ENCODE measurements around the gene CREB3L2.
"Not testable (repeated sequence)": the region's sequence is repeated elsewhere in the genome, so short reads cannot be mapped to it uniquely, and the experiment has no call there.

The CREB3L2 gene, protein sequence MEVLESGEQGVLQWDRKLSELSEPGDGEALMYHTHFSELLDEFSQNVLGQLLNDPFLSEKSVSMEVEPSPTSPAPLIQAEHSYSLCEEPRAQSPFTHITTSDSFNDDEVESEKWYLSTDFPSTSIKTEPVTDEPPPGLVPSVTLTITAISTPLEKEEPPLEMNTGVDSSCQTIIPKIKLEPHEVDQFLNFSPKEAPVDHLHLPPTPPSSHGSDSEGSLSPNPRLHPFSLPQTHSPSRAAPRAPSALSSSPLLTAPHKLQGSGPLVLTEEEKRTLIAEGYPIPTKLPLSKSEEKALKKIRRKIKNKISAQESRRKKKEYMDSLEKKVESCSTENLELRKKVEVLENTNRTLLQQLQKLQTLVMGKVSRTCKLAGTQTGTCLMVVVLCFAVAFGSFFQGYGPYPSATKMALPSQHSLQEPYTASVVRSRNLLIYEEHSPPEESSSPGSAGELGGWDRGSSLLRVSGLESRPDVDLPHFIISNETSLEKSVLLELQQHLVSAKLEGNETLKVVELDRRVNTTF

DNA sequence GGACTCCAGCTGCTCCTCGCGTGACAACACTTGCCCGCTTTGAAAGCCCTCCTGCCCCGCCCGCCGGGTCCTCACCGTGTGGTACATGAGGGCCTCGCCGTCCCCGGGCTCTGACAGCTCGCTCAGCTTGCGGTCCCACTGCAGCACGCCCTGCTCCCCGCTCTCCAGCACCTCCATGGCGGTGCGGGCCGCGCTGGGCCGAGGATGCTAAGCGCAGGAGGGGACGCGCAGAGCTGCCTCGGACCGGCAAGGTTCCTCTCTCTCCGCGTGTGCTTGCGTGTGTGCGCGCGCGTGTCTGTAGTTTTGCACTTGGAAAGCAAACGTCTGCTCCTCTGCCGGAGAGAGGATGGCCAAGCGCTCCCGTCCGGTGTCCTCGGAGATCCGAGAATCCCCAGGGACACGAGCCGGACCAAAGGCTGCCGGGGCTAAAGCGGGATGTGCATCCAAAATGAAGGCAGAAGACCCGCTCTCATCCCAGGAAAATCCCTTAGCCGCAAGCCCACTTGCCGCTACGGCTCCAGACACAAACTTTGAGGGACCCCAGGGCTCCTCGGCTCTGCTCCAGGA lies at the start of gene CREB3L2:
TSS of gene CREB3L2 (minus strand) at position 558 of the 567 bp plus-strand sequence. CDS start at position 177, 381 bp downstream.
- DNase-seq = peak; percentile 41

DNA sequence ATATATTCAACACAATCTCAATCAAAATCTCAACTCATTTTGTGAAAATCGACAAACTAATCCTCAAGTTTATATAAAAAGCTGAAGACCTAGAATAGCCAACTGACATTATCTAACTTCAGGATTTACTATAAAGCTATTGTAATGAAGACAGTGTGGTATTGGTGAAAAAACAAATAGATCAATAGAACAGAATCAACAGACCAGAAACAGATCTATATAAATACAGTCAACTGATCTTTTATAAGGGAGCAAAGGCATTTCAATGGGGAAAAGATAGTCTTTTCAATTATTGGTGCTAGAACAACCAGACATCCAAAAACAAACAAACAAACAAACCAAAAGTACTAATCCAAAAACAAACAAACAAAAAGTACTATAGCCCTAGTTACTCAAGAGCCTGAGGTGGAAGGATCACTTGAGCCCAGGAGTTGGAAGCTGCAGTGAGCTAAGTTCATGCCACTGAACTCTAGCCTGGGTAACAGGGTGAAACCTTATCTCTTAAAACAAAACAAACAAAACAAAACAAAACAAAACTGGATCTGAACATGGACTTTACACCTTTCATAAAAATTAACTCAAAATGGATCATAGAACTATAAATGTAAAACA lies 47.7 kb upstream of the CREB3L2 start:
- no peak for DNase-seq

DNA sequence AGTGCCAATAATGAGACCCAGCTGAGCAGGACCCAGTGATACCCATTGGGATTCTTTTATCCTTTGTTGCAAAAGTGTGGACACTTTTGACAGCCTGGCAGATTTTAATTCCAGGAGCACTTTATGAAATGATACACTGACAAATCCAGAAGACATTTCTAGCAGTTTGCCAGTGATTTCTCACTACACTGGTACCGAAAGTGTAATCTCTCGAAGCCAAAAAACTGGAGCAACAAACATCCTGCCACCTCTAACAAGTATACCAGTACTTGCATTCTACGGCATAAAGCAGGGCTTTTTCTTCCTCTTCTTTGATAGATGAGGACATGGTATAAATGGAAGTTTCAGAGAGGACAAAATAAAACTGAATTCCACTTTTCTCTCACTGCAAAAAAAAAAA lies 46.0 kb upstream of the CREB3L2 start:
- no peak for DNase-seq

DNA sequence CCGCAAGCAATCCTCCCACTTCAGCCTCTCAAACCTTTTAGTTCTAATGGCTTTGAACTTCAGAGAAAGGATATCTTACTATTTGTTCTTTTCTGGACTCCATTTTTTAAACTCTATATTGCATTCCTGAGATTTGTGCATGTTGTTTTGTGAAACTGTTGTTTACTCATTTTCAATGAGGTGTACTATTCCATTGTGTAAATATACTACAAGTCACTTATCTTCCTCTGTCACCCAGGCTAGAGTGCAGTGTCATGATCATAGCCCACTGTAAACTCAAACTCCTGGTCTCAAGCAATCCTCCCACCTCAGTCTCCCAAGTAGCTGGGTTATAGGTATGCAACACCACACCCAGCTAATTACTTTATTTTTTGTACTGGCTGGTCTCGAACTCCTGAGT lies 43.0 kb upstream of the CREB3L2 start:
- DNase-seq = no peak

DNA sequence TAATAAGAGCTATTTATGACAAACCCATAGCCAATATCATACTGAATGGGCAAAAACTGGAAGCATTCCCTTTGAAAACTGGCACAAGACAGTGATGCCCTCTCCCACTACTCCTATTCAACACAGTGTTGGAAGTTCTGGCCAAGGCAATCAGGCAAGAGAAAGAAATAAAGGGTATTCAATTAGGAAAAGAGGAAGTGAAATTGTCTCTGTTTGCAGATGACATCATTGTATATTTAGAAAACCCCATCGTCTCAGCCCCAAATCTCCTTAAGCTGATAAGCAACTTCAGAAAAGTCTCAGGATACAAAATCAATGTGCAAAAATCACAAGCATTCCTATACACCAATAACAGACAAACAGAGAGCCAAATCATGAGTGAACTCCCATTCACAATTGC lies 38.2 kb upstream of the CREB3L2 start:
- DNase-seq = not testable (repeated sequence)

DNA sequence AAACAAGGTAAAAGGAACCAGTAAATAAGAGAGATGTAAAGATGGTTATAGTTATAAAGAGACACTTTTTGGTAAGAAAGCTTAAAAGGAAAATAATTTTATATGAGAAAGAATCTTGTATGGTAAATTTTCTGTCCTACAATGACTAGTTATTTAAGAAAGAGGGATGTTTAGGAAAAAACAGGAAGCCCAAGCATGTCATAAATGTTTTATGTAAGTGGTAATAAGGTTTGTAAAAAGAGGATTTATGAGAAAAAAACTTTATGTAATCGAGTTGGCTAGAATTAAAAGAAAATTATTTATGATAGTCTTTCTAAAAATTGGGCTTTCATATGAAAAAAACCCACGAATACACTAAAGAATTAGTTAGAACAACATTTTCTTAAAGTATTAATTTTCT lies 34.2 kb upstream of the CREB3L2 start:
- no peak for DNase-seq

DNA sequence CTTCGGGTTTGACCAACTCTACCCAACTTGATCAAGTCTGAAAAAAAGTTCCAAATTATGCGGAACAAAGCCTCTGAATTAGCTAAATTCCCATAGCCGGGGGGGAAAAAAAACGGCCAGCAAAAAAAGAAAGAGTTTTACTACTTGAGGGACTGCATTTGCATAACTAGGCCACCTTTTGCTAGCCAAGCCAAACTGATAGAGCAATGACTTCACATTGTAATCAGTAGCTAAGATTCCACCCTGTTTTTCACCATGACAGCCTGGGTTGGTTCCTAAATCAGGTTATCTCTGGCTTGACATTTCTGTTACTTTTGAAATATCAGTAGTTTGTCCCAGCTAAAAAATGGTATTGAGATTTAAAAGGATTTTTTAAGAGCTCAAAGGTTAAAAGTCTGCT lies 31.4 kb upstream of the CREB3L2 start:
- DNase-seq = no peak

DNA sequence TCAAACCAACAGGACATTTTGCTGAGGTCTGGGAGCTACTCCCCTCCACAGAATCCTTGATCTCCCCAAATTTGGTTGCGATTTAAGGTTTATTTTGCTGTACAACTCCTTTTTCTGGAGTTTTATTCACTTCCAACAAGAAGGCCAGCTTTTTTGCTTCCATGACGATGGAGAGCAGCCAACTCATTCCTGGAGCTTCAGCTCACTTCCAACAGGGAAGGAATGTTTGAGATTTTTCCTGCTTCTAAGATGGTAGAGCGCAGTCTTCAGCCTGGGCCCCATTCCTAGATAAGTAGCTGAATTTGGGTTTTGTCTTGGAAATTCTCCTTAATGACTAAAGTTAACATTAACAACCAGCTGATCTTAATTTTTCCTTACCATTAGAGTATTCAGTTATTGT lies 30.9 kb upstream of the CREB3L2 start:
- no peak for DNase-seq

DNA sequence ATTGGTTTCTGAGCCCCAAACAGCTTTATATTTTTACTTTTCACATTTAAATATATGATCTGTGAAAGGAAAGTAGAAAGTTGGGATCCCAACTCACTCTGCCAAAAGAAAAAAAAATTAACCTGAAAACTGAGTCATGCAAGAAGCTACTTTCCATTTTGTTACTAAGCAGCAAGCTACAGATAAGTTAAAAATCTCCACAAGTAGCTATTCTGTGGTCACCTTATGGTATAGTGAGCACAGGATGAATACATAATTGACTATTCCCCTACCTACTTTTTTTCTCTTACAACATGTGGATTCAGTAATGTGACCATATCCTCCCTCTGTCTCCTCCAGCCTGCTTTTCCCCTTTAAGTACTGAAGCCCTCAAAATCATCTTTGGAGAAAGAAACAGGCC lies 30.3 kb upstream of the CREB3L2 start:
- no peak for DNase-seq

DNA sequence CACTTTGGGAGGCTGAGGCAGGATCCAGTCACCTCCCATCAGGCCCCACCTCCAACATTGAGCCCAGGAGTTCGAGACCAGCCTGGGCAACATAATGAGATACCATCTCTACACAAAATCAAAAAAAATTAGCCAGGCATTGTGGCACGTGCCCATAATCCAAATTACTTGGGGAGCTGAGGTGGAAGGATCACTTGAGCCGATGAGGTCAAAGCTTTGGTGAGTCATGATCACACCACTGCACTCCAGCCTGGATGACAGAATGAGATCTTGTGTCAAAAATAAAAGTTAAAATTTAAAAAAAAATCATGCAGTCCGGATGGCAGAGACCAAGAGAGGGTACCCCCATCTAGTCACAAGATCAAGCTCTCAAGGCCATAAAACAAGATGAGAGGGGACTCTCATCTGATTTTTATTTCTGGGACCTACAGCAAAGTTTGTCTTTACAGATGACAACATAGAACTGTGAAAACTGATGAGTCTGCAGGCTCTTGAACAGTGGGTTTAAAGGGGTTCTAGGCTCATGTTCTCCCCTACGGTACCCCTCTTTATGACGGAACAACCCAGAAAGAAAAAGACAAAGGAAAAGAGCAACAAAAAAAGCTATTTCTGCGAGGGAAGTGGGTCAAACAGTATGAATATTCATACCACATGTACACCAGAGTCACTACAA lies 28.9 kb upstream of the CREB3L2 start:
- DNase-seq = no peak

DNA sequence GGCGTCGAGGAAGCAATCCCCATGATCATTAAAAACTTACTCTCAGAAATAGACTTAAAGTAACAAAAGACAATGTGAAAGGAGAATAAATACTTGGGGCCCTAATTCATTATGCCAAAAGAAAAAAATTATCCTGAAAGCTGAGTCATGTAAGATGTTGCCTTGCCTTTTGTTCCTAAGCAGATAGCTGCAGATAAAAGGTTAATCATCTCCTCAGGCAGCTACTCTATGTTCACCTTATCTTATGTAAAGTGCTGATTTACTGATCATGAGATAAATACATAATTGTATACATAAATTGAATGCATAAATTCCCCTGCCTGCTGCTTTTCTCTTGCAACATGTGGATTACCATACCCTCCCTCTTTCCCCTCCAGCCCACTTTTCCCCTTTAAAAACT lies 28.1 kb upstream of the CREB3L2 start:
- no peak for DNase-seq

DNA sequence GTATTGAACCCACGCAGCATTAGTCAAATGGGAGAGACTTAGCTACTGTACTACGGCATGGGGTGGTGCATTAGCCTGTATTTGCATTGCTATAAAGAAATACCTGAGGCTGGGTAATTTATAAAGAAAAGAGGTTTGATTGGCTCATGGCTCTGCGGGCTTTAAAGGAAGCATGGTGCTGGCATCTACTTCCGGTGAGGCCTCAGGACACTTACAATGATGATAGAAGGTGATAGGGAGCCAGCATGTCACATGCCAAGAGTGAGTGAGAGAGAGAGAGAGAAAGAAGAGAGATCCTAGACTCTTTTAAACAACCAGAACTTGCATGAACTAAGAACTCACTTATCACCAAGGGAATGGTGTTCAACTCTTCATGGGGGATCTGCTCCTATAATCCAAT lies 27.2 kb upstream of the CREB3L2 start:
- no peak for DNase-seq

DNA sequence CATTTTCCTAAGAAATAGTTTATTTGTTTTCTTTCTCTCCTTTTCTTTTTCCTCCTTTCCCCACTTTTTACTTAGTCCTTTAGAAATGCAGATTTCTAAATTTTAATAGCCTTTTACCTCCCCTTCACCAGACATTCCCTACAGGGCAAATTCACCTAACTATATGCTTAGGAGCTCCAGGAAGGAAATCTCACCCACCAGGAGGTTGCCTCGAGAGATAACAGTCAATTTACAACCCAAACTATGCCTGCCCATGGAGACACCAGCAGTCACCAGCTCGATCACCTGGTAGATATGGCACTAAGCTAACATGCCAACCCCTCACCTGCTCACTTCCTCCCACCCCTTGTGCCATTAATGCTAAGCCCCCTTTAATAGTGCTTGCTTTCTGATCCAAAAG lies 25.2 kb upstream of the CREB3L2 start:
- no peak for DNase-seq

DNA sequence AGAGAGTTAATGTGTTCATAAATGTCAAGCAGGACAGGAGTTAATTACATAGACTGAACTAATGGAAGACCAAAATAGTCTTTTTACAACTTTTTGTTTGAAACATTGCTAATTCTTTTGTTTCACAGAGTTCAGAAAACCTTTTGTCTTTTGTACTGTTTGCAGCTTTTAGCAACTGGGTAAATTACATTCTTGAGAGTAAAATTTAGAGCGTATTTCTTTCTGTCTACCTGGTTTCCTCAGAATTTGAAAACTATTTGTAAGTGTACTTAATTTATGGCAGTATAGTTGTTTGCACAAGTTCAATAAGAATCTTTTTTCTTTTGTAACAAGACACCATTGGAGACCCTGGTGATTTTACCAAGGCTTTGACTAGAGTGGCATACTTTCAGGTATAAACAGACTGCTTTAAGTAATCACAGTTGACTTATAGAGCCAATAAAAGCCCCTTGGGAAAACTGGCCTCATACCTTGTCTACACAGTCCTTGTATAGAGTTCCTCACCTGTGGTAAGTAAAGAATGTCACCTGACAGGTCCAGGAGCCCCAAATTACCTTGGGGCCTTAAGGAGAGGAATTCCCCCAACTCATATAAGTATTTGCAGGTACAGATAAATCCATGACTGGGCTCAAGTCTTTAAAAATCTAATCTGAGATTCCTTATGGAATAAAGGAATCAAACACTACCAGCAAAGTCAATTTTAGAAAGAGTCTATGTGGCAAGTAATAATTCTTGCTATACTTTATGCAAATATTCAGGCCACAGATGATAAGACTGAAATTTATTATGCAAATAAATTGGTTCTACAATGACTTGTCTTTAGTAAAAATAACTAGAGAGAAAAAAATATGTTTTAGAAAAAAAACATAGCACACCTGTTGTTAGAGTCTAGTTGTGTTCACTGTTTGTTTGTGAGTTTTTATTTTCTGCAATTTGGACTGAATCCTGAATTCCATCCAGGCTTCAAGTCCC lies 23.6 kb upstream of the CREB3L2 start:
- no peak for DNase-seq

DNA sequence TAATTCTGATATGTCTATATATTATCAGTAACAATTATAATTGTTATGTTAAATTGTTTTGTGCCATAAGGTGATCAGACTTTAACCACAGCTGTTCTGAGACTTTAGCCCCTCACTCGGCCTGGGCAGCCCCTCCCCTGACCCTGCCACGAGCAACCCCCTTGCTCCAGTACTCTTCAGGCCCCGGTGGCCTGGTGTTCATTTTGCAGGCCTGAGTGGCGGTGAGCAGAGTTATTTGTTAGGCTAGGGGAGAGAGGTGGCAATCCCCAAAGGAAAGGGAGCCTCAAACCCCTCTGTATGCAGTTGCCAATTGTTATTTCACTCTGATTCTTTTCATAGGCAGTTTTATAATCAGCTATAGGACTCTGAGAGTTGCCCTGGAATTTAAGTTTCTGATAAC lies 22.9 kb upstream of the CREB3L2 start:
- DNase-seq = no peak

DNA sequence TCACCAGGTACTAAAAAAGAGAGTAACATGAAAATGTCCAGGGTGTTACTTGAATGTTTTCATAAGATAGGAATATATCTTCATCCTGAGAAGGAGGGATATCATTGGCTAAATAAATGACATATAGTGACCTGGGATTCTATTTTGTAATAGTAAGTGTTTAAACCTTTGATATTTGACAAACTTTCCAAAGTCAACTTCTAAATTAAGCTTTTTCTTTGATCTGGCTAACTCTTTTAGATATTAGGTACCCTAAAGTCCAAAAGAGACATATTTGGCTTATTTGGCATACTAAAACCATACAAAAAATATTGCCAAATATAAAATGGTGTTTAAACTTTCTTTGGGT lies 22.4 kb upstream of the CREB3L2 start:
- DNase-seq = no peak

DNA sequence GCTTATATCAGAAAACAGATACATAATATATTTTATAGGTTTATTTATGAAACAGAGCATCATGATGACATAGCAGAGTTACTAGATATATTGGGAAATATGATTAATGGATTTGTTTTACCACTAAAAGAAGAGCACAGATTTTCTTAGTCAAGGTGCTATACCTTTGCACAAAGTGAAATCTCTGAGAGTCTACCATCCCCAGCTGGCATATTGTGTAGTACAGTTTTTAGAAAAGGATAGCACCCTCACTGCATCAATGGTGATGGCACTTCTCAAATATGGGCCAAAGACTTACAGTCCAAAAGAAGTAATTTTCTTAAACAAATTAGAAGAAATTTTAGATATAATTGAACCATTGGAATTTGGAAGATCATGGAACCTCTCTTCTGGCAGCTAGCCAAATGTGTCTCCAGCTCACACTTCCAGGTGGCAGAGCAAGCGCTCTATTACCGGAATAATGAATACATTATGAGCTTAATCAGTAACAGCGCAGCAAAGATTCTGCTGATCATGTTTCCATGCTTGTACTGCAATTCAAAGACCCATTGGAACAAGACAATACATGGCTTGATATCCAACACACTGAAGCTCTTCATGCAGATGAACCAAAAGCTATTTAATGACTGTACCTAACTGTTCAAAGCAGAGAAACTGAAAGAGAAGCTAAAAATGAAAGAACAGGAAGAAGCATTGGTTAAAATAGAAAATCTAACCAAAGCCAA lies 21.9 kb upstream of the CREB3L2 start:
- no peak for DNase-seq

DNA sequence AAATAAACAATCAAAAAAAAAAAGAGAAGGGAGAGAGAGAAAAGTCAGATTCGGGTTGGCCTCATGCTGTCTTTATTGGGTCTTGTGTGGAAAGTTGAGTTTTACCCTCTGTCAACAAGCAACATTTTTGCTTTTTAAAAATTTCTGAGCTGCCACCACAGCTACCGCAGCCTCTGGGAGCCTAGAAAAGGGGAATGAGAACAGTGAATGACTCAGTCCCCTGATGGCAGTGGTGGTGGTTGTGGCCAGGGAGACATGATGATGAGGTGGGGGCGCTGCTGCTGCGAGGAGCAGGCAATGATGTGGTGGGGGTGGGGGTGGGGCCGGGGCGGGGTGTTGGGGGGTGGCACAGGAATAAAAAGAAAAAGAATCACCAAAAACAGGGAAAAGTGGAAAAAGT lies 20.0 kb upstream of the CREB3L2 start:
- DNase-seq = no peak

DNA sequence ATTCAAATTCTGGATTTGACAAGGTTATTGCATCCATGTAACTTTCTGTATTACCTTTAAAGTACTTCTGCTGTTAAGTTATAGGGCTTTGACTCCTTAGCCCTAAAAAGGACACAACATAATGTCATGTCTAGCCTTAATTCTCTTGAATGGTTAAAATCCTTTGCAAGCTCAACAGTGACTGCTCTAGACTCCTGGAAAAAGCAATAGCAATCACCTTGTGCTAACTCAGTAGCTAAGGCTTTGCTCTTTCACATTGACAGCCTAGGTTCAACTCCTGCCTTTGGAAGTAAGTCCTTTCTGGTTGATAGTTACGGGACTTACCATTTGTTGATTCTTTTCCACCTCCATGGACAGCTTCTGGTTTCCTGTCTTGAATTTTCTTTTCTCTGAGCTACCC lies 16.1 kb upstream of the CREB3L2 start:
- no peak for DNase-seq

DNA sequence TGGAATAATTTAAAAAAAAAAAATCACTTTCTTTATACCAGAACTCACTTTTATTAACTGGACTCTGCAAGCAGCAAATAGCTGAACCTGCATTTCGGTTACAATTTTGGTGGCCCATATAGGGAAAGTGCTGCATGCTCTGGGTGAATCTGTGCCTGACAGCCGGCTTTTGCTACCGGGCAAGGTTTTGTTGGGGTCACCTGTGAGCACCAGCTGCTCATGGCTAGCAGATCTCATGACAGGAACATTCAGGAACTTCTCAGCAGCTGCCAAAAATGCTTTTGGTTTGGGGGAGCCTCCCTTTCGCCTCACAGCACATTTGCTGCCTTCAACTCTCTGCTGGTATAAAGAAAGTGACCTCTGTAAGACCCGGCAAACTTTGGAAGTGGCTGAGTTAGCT lies 13.2 kb upstream of the CREB3L2 start:
- DNase-seq = no peak

DNA sequence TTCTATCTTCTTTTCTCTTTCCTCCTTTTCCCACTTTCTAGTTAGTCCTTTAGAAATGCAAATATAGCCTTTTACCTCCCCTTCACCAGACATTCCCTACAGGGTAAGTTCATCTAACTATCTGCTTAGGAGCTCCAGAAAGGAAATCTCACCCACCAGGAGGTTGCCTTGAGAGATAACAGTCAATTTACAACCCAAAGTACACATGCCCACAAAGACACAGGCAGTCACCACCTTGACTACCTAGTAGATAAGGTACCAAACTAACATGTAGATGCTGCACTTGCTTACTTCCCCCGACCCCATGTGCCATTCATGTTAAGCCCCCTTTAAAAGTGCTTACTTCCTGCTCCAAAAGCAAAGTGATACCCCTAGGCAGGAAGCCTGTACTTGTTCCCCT lies 12.8 kb upstream of the CREB3L2 start:
- DNase-seq = no peak

DNA sequence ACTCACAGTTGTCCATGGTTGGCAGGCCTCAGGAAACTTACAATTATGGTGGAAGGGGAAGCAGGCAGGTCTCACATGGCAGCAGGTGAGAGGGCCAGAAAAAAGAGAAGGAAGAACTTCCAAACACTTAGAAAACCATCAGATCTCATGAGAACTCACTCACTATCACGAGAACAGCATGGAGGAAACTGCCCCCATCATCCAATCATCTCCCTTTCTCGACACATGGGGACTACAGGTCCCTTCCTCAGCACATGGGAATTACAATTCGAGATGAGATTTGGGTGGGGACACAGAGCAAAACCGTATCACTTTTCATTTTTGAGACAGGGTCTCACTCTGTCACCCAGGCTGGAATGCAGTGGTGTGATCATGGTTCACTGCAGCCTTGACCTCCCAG lies 12.3 kb upstream of the CREB3L2 start:
- not testable (repeated sequence) for DNase-seq

Measured in NCI-H2227 treated with DMSO at 0.1 percent for 48 hours (cell line).